Measurements from ENCODE around the gene GNB2. TPM values are rescaled to one million over a fixed set of nuclear protein-coding genes. Genes with fewer than 3 reads are reported as not detected.
A peak's percentile ranks its signal among the peaks of the same experiment; 100 is the strongest.

GNB2 gene
- total and polyA plus RNA-seq, 2 of the 8 experiments (the other 6 are each of a cell fraction or from before 2014, with no cell fraction given) = 157 to 260 TPM

DNA sequence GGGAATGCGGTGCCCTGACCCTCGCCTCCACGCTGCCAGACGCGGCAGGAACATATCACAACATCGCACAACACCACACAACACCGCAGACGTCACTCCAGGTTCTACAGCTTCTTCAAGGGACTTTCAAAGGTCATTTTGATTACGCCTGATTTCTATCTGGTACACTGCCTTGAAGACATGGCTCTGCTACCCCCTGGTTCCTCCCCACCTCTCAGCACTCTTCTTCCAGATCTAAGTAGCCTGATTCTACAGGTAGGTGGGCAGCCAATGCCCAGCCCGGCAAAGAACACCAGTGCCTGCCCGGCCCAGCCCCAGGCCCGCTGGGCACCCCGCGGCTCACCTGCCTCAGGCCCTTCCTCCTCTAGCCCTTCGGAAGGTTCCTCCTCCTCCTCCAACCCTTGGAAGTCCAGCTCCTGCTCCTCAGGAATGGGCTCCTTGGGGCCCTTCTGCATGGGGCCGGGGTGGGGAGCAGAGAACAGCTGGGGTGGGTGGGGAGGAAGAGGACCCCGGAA is 12.1 kb downstream of the GNB2 start:
- ChIA-PET CTCF (ENCODE audit: partially characterized antibody) (interaction anchor here (0.6 to 20.7 kb wide), 11 partner anchors 7 to 127 kb away, joined by 3 to 254 read pairs (median 4); partner anchors contain the start of genes GIGYF1 and POP7), POLR2A (ENCODE audit: partially characterized antibody) (interaction anchor here (0.6 to 14.3 kb wide), 5 partner anchors 7 to 194 kb away, joined by 4 to 257 read pairs (median 6); partner anchors contain the start of genes FBXO24, GNB2 and LRCH4)

More for the DNA sequence above, 12.1 kb downstream of the GNB2 start:
- TF ChIP-seq, protein P1, sequence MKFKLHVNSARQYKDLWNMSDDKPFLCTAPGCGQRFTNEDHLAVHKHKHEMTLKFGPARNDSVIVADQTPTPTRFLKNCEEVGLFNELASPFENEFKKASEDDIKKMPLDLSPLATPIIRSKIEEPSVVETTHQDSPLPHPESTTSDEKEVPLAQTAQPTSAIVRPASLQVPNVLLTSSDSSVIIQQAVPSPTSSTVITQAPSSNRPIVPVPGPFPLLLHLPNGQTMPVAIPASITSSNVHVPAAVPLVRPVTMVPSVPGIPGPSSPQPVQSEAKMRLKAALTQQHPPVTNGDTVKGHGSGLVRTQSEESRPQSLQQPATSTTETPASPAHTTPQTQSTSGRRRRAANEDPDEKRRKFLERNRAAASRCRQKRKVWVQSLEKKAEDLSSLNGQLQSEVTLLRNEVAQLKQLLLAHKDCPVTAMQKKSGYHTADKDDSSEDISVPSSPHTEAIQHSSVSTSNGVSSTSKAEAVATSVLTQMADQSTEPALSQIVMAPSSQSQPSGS (IDR thresholded peaks at IDR 0.05; ENCODE audit: low read length) = no peak
- no peak for TF ChIP-seq NRF1 (IDR thresholded peaks at IDR 0.05; ENCODE audit: low read depth, low read length)
- TF ChIP-seq JUN (IDR thresholded peaks at IDR 0.05; ENCODE audit: low read depth, low read length) = no peak
- H4K91ac ChIP-seq (replicated peaks; ENCODE audit: insufficient read length, low read length) = no peak overlapping the region
- H2BK12ac ChIP-seq (ENCODE audit: low read depth, low read length) = no peak overlapping the region
- WGBS, 2 experiments (ENCODE audit: extremely low coverage in 1 of 2, insufficient coverage in 1 of 2, insufficient read length in 1 of 2, insufficient replicate concordance in 2 of 2, low coverage in 1 of 2, low lambda C conversion rate in 2 of 2, missing lambda C conversion rate in 1 of 2) = 91% methylated on average over 16 of the region's 17 CpGs; no CpG with 5 or more reads in 1 of the 2 experiments
- H3K4ac ChIP-seq (replicated peaks; ENCODE audit: insufficient read length, low read depth, low read length) = no peak overlapping the region
- no peak overlapping the region for H2BK20ac ChIP-seq (ENCODE audit: low read length)
- no peak overlapping the region for H2AFZ ChIP-seq (ENCODE audit: low read length)
- H4K20me1 ChIP-seq (replicated peaks in 1 of 2; ENCODE audit: control insufficient read depth in 1 of 2, insufficient read depth in 2 of 2, low read length in 2 of 2) = peaks cover 19 to 52% of the 10 kb centered on the region in 2 experiments
- no peak overlapping the region for H3K4me3 ChIP-seq (ENCODE audit: extremely low read depth in 1 of 4, insufficient read depth in 2 of 4, low read depth in 3 of 4, low read length in 4 of 4)
- H3K23me2 ChIP-seq (ENCODE audit: low read depth, low read length) = no peaks in the 10 kb centered on the region; the same call in 1 of the 2 replicates
- H2BK15ac ChIP-seq (ENCODE audit: low read length) = no peak overlapping the region
- H2AK5ac ChIP-seq (ENCODE audit: low read depth, low read length) = no peak overlapping the region
- H3K79me1 ChIP-seq (ENCODE audit: low read depth, low read length) = peaks cover 8% of the 10 kb centered on the region; the same call in 1 of the 2 replicates
- H3K4me1 ChIP-seq (replicated peaks in 1 of 4; ENCODE audit: control insufficient read depth in 3 of 4, insufficient read depth in 4 of 4, low read length in 3 of 4) = peaks cover 0 to 5% (median 2%) of the 10 kb centered on the region in 4 experiments; a peak in 4 of 7 replicates
- no peak overlapping the region for H3K4me2 ChIP-seq (ENCODE audit: insufficient read depth in 1 of 2, low read depth in 2 of 2, low read length in 2 of 2)
- H4K5ac ChIP-seq (ENCODE audit: insufficient read length, low read depth, low read length) = no peak overlapping the region
- no peak overlapping the region for H3K23ac ChIP-seq (ENCODE audit: insufficient read length)
- no peak overlapping the region for H2BK5ac ChIP-seq (ENCODE audit: low read depth, low read length)
- H2BK120ac ChIP-seq (replicated peaks; ENCODE audit: low read depth, low read length) = no peak overlapping the region
- no peak overlapping the region for H3K18ac ChIP-seq (ENCODE audit: extremely low read depth, low read length)
- no peak overlapping the region for H3K9ac ChIP-seq (replicated peaks in 1 of 4; ENCODE audit: extremely low read depth in 1 of 4, low read depth in 3 of 4, low read length in 3 of 4)
- no peak overlapping the region for H3K56ac ChIP-seq (replicated peaks; ENCODE audit: insufficient read length, low read depth, low read length)
- no peaks in the 10 kb centered on the region for H3K9me3 ChIP-seq (ENCODE audit: insufficient read depth in 2 of 2, low read depth in 1 of 2, low read length in 1 of 2)
- no peak for FAIRE-seq
- no peak overlapping the region for H3K27ac ChIP-seq (ENCODE audit: low read depth, low read length)
- no peaks in the 10 kb centered on the region for H3K27me3 ChIP-seq (replicated peaks in 1 of 4; ENCODE audit: control insufficient read depth in 3 of 4, extremely low read depth in 1 of 4, insufficient read depth in 3 of 4, low read length in 3 of 4)
- H4K8ac ChIP-seq (ENCODE audit: extremely low read depth, insufficient read depth, low read length) = peak overlapping the region; percentile 71; the same call in 1 of the 2 replicates
- H3K79me2 ChIP-seq (ENCODE audit: control insufficient read depth in 1 of 2, insufficient read depth in 2 of 2, low read length in 2 of 2) = peaks cover 4 to 34% of the 10 kb centered on the region in 2 experiments
- H3K14ac ChIP-seq (ENCODE audit: insufficient read length) = no peak overlapping the region
- DNase-seq (ENCODE audit: low read depth in 1 of 2, low spot score in 2 of 2) = no peak
- peaks cover 45 to 87% (median 72%) of the 10 kb centered on the region in 4 experiments for H3K36me3 ChIP-seq (ENCODE audit: control insufficient read depth in 2 of 4, insufficient read depth in 4 of 4, low read length in 3 of 4)
